T-helper 2 cell treated with Interferon-gamma antibody and Interleukin-4, amounts not matched to agents 5 μg/mL and 100 μg/mL, for 36 hours (primary cell): ENCODE data around the gene RSBN1.
A peak's percentile ranks its signal among the peaks of the same experiment; 100 is the strongest.

ENCODE experiments used
- DNase-seq: peaks from one replicate; pipeline ENCODE4 v3.0.0; 2021; ENCODE audit warnings: low spot score
- H3K27ac Mint-ChIP-seq: one replicate; pipeline ENCODE4 v1.8.0; 2021; ENCODE audit warnings: mild to moderate bottlenecking, mixed read lengths
- H3K27me3 Mint-ChIP-seq: one replicate; pipeline ENCODE4 v1.8.0; 2021; ENCODE audit warnings: low read depth, mixed read lengths
- H3K36me3 Mint-ChIP-seq: one replicate; pipeline ENCODE4 v1.8.0; 2021; ENCODE audit warnings: low read depth, mixed read lengths
- H3K4me1 Mint-ChIP-seq: one replicate; pipeline ENCODE4 v1.8.0; 2021; ENCODE audit warnings: low read depth, mixed read lengths
- H3K4me3 Mint-ChIP-seq: one replicate; pipeline ENCODE4 v1.8.0; 2022; ENCODE audit warnings: mild to moderate bottlenecking, moderate library complexity, mixed read lengths
- H3K9me3 Mint-ChIP-seq: one replicate; pipeline ENCODE4 v1.8.0; 2021; ENCODE audit warnings: mixed read lengths

RSBN1 gene

DNA sequence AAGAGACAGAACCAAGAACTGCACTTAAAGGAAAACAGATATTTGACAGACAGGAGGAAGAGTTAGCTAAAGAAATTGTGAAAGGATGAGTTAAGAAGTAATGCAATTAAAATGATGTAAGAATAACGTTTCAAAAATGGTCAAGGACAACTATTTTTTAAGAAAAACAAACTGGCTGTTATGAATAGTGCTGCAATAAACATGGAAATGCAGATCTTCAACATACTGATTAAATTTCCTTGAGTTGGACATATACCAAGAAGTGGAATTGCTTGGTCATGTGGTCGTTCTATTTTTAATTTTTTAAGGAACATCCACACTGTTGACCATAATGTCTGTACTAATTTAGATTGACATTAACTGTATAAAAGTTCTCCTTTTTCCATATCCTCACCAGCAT is 29.9 kb downstream of the RSBN1 start:
- Mint-ChIP-seq H3K4me3 (no peak overlapping the region), H3K9me3 (peaks cover 5% of the 10 kb centered on the region), H3K27ac (no peak overlapping the region), H3K27me3 (no peaks in the 10 kb centered on the region), H3K4me1 (peaks cover 46% of the 10 kb centered on the region), H3K36me3 (peaks cover 28% of the 10 kb centered on the region)
- DNase-seq: no peak

DNA sequence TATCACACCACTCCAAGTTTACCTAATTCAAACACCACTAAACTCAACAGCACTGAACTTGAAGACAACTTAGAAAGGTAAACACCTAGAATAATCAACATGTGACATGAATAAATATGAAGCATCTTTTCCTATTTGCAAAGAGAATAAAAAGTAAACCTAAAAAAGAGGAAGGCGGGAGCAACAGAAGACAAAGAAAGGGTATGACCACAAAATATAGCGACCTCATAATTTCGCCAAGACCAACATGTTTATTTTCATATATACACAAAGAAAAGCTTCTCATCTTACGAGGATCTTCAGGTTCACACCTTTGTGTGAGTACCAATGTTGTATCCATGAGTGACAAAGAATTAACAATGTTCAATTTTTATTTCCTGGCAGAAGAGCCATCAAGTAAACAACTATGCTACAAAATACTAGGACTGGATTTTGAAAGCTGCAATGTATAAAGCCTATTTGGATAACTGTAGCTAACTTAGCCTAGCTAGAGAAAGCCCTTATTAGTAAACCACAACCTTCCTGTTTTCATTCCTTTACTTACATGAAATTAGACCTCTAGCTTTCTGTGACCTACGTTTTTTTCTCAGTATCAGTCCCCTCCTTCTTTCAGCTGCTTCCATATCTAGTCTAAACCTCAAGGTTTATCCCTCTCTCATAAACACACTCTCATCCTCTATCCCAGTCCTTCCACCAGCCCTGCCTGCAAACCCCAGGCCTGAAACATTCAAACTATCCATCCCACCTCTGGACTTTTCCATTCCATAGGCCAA is 31.7 kb downstream of the RSBN1 start:
- Mint-ChIP-seq H3K4me1 (peaks cover 31% of the 10 kb centered on the region), H3K27me3 (no peaks in the 10 kb centered on the region), H3K9me3 (peaks cover 5% of the 10 kb centered on the region), H3K4me3 (no peak overlapping the region), H3K36me3 (peaks cover 24% of the 10 kb centered on the region), H3K27ac (no peak overlapping the region)
- no peak for DNase-seq

DNA sequence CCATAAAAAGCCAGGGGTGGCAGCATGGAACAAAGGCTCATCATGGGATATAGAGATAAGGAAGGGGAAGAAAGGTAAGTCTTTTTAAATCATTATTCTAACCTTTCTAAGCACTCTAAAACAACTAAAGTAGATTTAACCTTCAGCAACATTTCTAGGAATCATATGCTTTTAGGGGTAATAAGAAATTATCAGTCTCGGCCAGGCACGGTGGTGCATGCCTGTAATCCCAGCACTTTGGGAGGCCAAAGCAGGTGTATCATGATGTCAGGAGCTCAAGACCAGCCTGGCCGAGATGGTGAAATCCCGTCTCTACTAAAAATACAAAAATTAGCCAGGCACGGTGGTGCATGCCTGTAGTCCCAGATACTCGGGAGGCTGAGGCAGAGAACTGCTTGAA is 32.7 kb downstream of the RSBN1 start:
- H3K4me3 Mint-ChIP-seq: no peak overlapping the region
- H3K4me1 Mint-ChIP-seq: peaks cover 29% of the 10 kb centered on the region
- H3K9me3 Mint-ChIP-seq: peaks cover 5% of the 10 kb centered on the region

DNA sequence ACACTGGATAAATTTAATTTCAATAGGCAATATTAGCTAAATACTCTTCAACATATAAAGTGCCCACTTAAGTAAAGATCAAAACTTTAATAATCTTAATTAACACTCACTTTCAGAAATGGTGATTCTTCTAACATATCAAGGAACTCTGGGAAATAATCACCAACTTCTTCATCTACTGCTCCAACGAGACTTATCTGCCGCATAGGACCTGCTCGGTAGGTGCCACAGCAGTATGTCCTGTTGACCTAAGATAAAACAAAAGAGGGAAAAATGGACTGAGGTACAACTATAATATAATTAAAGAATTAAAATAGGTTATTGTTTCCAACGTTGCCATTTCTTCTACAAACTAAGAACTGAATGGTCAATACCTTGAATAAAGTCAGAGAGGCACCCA is 34.7 kb downstream of the RSBN1 start:
- Mint-ChIP-seq H3K4me1 (peaks cover 9% of the 10 kb centered on the region), H3K9me3 (peaks cover 5% of the 10 kb centered on the region), H3K27ac (no peak overlapping the region), H3K27me3 (no peaks in the 10 kb centered on the region), H3K4me3 (no peak overlapping the region), H3K36me3 (peaks cover 29% of the 10 kb centered on the region)
- no peak for DNase-seq

More for the DNA sequence above, 32.7 kb downstream of the RSBN1 start:
- DNase-seq: no peak
- no peak overlapping the region for H3K27ac Mint-ChIP-seq
- peaks cover 27% of the 10 kb centered on the region for H3K36me3 Mint-ChIP-seq
- H3K27me3 Mint-ChIP-seq: no peaks in the 10 kb centered on the region

DNA sequence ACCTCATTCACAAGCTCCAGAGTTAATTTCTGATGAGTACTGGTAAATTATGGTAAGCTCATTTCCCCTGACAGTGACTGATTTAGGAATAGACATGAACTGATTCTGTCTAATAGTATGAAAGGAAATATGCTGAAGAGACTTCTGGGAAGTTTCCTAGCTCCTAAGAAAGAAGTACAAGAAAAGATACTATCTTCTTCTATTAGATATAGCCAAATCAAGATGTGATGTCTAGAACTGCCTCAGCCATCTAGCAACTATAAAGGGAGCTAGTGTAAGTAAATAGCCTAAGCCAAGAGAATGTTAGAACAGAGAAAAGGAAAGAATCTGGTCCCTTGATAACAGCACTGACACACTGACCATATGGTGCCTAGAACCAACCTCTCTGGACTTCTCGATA is 42.2 kb downstream of the RSBN1 start:
- Mint-ChIP-seq H3K4me1 (peaks cover 39% of the 10 kb centered on the region), H3K27me3 (no peaks in the 10 kb centered on the region), H3K27ac (no peak overlapping the region), H3K36me3 (peaks cover 41% of the 10 kb centered on the region), H3K4me3 (no peak overlapping the region), H3K9me3 (no peaks in the 10 kb centered on the region)
- DNase-seq: no peak

DNA sequence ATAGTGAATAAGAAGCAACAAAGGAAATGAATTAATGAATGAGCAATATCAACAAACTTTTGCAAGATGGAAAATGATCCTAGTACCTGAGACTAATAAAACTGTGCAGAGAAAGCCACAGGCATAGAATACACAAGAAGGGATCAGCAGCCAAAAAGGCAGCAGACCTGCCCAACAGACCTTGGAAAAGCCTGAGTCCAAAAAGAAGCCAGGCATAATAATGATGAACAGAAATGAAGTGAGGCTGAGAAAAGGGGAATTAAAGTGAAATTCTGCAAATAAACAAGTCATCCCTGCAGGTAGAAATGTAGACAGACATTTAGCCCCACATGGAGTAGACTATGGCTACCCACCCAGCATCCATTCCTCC is 42.7 kb downstream of the RSBN1 start:
- H3K27ac Mint-ChIP-seq: no peak overlapping the region
- peaks cover 39% of the 10 kb centered on the region for H3K4me1 Mint-ChIP-seq
- no peaks in the 10 kb centered on the region for H3K9me3 Mint-ChIP-seq
- DNase-seq: no peak
- no peaks in the 10 kb centered on the region for H3K27me3 Mint-ChIP-seq
- H3K36me3 Mint-ChIP-seq: peaks cover 41% of the 10 kb centered on the region
- no peak overlapping the region for H3K4me3 Mint-ChIP-seq

DNA sequence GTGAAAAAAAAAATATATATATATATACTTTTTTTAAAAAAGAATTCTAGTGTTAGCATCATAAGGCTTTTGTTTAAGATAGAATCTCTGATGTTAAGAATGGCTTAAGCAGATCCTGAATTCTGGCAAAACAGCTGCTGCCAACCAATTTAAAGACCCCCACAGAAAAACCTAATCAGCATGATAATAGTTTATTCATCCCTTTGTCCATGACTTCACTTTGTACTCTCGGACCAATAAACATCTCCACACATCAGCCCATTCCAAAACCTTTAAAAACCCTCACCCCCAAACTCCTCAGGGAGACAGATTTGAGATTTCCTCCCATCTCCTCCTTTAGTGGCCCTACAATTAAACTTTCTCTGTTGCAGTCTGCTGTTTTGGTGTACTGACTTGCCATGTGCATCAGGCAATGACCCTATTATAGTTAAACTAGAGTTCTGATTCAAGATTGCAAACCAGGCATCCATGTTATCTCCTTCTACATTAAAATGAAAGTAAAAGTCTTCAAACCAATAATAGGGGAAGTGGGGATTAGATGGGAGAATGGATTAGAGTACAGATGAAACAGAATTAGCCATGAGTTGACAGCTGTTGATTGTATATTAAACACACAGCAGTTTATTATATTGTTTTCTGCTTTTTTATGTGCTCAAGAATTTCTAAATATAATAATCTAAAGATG is 43.2 kb downstream of the RSBN1 start:
- no peak for DNase-seq
- no peak overlapping the region for H3K4me3 Mint-ChIP-seq
- peaks cover 41% of the 10 kb centered on the region for H3K36me3 Mint-ChIP-seq
- H3K27me3 Mint-ChIP-seq: no peaks in the 10 kb centered on the region
- H3K4me1 Mint-ChIP-seq: peaks cover 39% of the 10 kb centered on the region
- no peaks in the 10 kb centered on the region for H3K9me3 Mint-ChIP-seq
- H3K27ac Mint-ChIP-seq: no peak overlapping the region

DNA sequence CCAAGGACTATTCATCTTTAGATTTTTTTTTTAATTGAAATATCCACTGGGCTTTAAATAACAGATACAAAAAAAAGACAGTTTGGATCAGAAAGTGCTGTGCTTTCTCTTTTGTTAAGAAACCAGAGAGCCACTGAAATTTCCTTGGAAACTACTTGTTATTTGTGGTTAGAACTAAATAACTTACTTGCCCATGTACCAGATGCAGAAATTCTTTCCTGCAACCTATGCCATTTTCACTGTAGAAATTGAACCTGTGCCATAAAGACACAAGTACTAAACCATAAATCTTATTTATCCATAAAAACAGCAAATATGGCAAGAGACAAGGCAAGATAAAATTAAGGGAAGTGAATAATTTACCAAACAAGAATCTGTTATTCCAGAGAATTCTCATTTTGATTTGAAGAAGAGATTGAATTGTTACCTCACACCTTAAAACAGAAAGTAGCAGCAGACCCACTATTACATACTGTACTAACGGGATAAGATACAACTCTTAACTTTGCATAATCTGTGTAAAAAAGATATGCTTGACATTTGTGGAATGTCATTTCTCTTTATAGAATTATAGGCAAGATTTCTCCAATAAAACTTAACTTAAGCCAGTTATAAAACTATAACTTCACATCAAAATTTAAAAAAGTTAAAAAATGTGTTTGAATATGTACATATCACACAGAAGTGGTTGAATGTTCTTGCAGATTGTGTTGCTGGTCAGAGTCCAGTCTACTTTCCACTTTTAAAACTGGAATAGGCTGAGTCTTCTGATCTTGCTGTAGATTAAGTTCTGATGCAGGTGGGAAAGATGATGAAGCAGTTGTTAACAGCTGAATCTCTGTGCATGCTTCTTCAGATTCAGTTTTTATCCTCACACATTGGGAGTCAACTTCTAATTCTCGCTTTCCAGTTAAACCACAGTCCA is 46.7 kb downstream of the RSBN1 start:
- no peak for DNase-seq
- H3K27me3 Mint-ChIP-seq: no peaks in the 10 kb centered on the region
- H3K36me3 Mint-ChIP-seq: peaks cover 47% of the 10 kb centered on the region
- no peak overlapping the region for H3K27ac Mint-ChIP-seq
- H3K4me1 Mint-ChIP-seq: peaks cover 40% of the 10 kb centered on the region
- no peak overlapping the region for H3K4me3 Mint-ChIP-seq
- H3K9me3 Mint-ChIP-seq: no peaks in the 10 kb centered on the region

DNA sequence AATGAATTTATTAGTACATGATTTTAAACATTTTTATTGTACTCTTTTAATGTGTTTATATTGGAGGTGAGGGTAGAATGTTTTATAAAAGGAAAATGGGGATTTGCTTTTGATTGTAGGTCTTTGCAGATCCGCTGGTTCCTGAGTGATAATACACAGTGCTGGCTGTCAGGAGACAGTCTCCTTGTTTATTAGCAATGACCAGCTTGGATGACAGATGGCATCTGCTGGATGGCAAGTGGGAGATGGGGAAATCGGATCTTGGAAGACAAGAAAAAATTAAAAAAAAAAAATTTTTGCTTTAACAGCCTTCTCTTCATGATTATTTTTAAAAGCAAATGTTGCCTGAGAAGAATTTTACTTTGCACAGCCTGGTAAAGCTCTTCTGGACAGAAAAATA is 48.6 kb downstream of the RSBN1 start:
- Mint-ChIP-seq H3K27ac (no peak overlapping the region), H3K4me3 (no peak overlapping the region), H3K36me3 (peaks cover 41% of the 10 kb centered on the region), H3K4me1 (peaks cover 28% of the 10 kb centered on the region), H3K9me3 (no peaks in the 10 kb centered on the region), H3K27me3 (no peaks in the 10 kb centered on the region)
- no peak for DNase-seq

DNA sequence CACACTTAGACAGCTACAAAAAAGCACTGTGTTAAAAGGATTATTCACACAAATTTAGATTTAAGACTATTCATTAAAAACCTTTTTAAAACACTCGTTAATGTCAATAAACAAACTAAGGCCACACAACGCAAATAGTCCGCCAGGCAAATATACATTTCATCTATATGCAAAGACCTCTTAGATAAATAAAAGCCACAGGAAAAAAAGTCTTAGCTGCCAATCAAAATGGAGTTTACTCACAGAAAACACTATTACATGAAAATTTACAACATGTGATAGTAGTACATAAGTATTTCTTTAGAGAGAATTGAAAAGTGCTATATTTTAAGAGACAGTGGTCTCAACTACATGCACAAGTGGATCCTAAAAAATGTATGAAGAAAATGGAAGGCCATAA is 50.3 kb downstream of the RSBN1 start:
- H3K4me1 Mint-ChIP-seq: peaks cover 28% of the 10 kb centered on the region
- H3K4me3 Mint-ChIP-seq: no peak overlapping the region
- peaks cover 36% of the 10 kb centered on the region for H3K36me3 Mint-ChIP-seq
- H3K27ac Mint-ChIP-seq: no peak overlapping the region
- H3K9me3 Mint-ChIP-seq: no peaks in the 10 kb centered on the region
- no peaks in the 10 kb centered on the region for H3K27me3 Mint-ChIP-seq
- no peak for DNase-seq

DNA sequence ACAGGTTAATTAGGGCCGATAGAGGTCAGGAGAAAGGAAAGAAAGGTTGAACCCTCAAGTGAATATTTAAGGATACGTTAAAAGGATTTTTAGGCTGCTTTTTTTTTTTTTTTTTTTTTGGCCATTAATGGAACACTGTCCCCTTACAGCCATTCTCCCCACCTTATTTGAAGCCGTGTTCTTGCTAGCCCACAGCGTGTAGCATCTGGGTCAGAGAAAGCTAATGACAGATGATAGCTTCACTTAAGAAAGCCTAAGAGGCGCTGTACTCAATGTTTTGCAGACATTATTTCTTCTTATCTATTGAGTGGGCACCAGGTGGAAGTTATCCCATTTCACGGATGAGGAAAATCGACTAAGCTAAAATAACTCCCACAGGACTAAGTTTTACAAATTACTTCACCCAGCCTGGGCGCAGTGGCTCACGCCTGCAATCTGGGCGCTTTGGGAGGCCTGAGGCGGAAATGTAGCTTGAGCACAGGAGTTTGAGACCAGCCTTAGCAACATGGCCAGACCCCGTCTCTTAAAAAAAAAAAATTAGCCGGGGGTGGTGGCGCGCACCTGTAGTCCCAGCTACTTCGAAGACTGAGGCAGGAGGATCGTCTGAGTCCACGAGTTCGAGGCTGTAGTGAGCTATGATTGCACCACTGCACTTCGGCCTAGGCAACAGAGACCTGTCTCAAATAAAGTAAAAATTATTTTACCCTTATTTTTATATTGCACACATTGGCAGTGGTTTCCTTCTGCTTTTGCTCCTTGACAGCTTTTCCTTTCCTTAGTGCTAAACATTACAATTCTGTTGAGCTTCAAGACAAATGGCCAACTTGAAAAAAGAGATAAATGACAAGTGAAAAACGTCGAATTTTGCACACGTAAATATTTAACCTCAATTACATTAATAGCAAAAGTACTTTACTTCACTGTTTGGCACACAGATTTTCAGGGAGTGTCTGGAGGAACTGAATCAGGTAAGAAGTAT is 51.9 kb downstream of the RSBN1 start:
- H3K4me1 Mint-ChIP-seq: peaks cover 31% of the 10 kb centered on the region

DNA sequence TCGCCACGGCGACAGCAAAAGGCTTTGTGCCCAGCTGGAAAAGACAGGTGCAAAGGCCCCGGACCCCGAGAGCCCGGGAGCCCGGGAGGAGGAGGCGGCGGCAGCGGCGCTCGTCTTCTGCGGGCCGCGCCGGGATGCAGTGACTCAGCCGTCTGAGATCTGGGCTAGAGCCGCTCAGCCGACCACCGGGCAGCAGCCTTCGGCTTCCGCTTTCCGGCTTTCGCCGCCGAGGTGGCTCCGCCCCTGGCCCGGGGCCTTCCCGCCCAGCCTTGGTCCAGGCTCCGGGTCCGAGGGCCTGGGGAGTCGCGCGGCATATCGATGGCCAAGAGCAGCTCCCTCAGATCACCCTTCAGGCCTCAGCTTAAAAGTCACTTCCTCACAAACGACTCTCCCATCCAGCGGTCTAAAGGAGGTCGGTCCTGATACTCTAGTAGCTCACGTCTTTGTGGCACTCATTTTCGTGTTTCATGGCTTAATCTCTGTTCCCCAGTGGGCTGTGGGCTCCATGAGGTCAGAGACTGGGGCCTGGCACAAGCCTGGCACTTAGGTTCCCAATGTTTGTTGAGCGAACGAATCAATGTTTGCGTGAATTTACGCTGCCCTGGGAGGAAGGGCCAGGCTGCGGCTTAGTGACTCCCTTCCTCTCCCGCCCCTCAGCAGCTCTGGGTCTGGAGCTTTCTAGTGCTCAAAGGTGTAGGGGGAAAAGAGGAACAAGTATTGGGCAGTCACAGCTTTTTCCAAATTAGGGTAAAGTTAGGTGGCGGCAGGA is 52.8 kb downstream of the RSBN1 start, which contains the start of gene PHTF1:
PHTF1 (minus strand) TSS at position 154 of the 769 bp plus-strand sequence. CDS start 783 bp downstream, outside the sequence.
- Mint-ChIP-seq H3K4me1 (peaks cover 32% of the 10 kb centered on the region), H3K9me3 (no peaks in the 10 kb centered on the region), H3K27me3 (no peaks in the 10 kb centered on the region), H3K36me3 (peaks cover 37% of the 10 kb centered on the region), H3K27ac (peak within 1 kb of the TSS; percentile 94), H3K4me3 (peak within 1 kb of the TSS; percentile 95)
- peak; percentile 71 for DNase-seq

More for the DNA sequence above, 51.9 kb downstream of the RSBN1 start:
- H3K36me3 Mint-ChIP-seq: peaks cover 35% of the 10 kb centered on the region
- H3K27ac Mint-ChIP-seq: peak overlapping the region; percentile 93
- H3K4me3 Mint-ChIP-seq: peak overlapping the region; percentile 93
- no peaks in the 10 kb centered on the region for H3K9me3 Mint-ChIP-seq
- no peaks in the 10 kb centered on the region for H3K27me3 Mint-ChIP-seq
- DNase-seq: no peak
